SK-N-MC (cell line): Measurements from ENCODE around the gene ANTXR1.

Source experiments
- EZH2 ChIP-seq: fragments of 200-600 bp; sonication (generic); IDR thresholded peaks from one replicate; pipeline ENCODE4 v1.6.1; 2017; ENCODE audit warnings: antibody characterized with exemption
- FOXP2 ChIP-seq: optimal IDR thresholded peaks from 2 replicates; pipeline ENCODE3; 2011; ENCODE audit warnings: mild to moderate bottlenecking, moderate library complexity; ENCODE audit not compliant: insufficient read depth; ENCODE audit errors: extremely low read length, control extremely low read depth
- POLR2AphosphoS5 ChIP-seq: IDR thresholded peaks from 2 replicates; pipeline ENCODE4 v1.6.1; 2012; ENCODE audit warnings: mild to moderate bottlenecking, low read depth, low read length, borderline replicate concordance

DNA sequence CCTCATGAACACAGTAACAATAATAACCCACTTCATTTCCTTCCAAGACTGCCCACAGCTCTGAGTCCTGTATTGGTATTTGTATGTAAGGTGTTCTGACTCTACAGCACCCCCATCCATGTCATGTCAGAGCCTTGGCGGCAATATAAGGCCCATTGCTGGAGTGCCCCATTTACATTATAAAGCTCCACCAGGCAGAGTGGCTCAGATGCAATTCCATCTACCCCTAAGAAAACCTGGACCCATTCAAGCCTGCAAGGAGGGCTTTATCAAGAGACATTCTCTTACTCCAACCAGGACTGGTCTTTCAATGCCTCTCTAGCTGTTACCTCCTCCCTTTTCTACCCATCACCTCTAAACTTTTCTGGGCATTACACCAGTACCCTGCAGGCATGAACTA lies 101.6 kb downstream of the ANTXR1 start:
- no peak for TF ChIP-seq POLR2AphosphoS5
- no peak for TF ChIP-seq EZH2
- TF ChIP-seq FOXP2, result no peak
